AG09309 (cell line): ENCODE data around the gene B3GAT1.
"Not testable (repeated sequence)": the region's sequence is repeated elsewhere in the genome, so short reads cannot be mapped to it uniquely, and the experiment has no call there.

ENCODE experiments used
- DNase-seq: peaks from one replicate; pipeline ENCODE4 v3.0.0-alpha.2; 2010; ENCODE audit warnings: low read depth
- H3K4me3 ChIP-seq: 2 replicates; pipeline ENCODE4 v1.5.1; 2011; ENCODE audit warnings: mild to moderate bottlenecking, low read depth, low read length, moderate library complexity; ENCODE audit not compliant: control insufficient read depth
- CTCF ChIP-seq: IDR thresholded peaks from 2 replicates; pipeline ENCODE4 v1.5.1; 2011; ENCODE audit warnings: mild to moderate bottlenecking, low read depth, low read length, inconsistent platforms; ENCODE audit not compliant: insufficient read depth, control insufficient read depth; ENCODE audit errors: missing control alignments

Gene B3GAT1

GRCh38 chr11:134346101-134346975, 65.7 kb downstream of the B3GAT1 start:
- TF ChIP-seq CTCF: no peak
- DNase-seq: no peak
- H3K4me3 ChIP-seq: no peak overlapping the region

- no peak for TF ChIP-seq CTCF
- DNase-seq: no peak
- H3K4me3 ChIP-seq: no peak overlapping the region
These were observed 66.8 kb downstream of the B3GAT1 start for GRCh38 chr11:134345237-134345550.

GRCh38 chr11:134344497-134345236, 67.4 kb downstream of the B3GAT1 start:
- DNase-seq, H3K4me3 ChIP-seq: not testable (repeated sequence)

GRCh38 chr11:134343646-134344045, 68.4 kb downstream of the B3GAT1 start:
- DNase-seq: no peak
- TF ChIP-seq CTCF: no peak
- no peak overlapping the region for H3K4me3 ChIP-seq

- no peak for DNase-seq
- TF ChIP-seq CTCF: no peak
- no peak overlapping the region for H3K4me3 ChIP-seq
These were observed 69.3 kb downstream of the B3GAT1 start for GRCh38 chr11:134342572-134343340.

GRCh38 chr11:134341805-134342571, 70.1 kb downstream of the B3GAT1 start:
- no peak for DNase-seq

More at GRCh38 chr11:134341805-134342571, 70.1 kb downstream of the B3GAT1 start:
- TF ChIP-seq CTCF: no peak
- H3K4me3 ChIP-seq: no peak overlapping the region
